Left lung (tissue), 10 donors: ENCODE data around the gene TGFB3. TPM values are rescaled to one million over a fixed set of nuclear protein-coding genes. Genes with fewer than 3 reads are reported as not detected.

ENCODE experiments used
- ATAC-seq: fragments of 200-7000 bp; cut with Tn5 transposase; one replicate; pipeline ENCODE4 v1.9.1; 2020; ENCODE audit warnings: moderate library complexity
- DNase-seq, 4 donors: peaks; one replicate each; pipeline ENCODE4 v3.0.0-alpha.2; 2013 to 2020
- H3K27ac ChIP-seq, 2 donors: fragments of 200-600 bp; sonication (generic) in 1 of 2; one replicate each; pipeline versions ENCODE4 v1.5.0 to v1.8.0; 2020 to 2021
- H3K27me3 ChIP-seq, 2 donors: fragments of 200-600 bp; sonication (generic) in 1 of 2; one replicate each; pipeline versions ENCODE4 v1.5.0 to v1.8.0; 2020 to 2021
- H3K36me3 ChIP-seq, 2 donors: fragments of 200-600 bp; sonication (generic) in 1 of 2; one replicate each; pipeline versions ENCODE4 v1.5.0 to v1.8.0; 2020 to 2021
- H3K4me1 ChIP-seq, 2 donors: fragments of 200-600 bp; one replicate each; pipeline ENCODE4 v1.8.0; 2021
- H3K4me3 ChIP-seq, 2 donors: fragments of 200-600 bp; sonication (generic) in 1 of 2; one replicate each; pipeline versions ENCODE4 v1.5.0 to v1.8.0; 2020 to 2021; ENCODE audit warnings: mild to moderate bottlenecking in 1 of 2
- H3K9me3 ChIP-seq, 2 donors: fragments of 200-600 bp; sonication (generic) in 1 of 2; one replicate each; pipeline versions ENCODE4 v1.5.0 to v1.8.0; 2020 to 2021
- CTCF ChIP-seq, 2 donors: fragments of 200-600 bp; sonication (generic) in 1 of 2; IDR thresholded peaks; one replicate each; pipeline versions ENCODE4 v1.5.0 to v1.8.0; 2021; ENCODE audit warnings: antibody characterized with exemption in 2 of 2
- intact Hi-C, 2 donors: fragments of 100-400 bp; cut with DNase I; formaldehyde crosslinking; loops; one replicate each; pipeline versions ENCODE4 v1.11.2 to v1.14.2; 2022
- polyA plus RNA-seq, 6 donors: library from polyadenylated mRNA; unstranded; fragments of 120-200 nt; gene quantifications; one replicate each; pipeline ENCODE4 v1.2.1, GENCODE V29; 2013; ENCODE audit not compliant: insufficient read length in 6 of 6
- total RNA-seq, 2 donors: library from RNA; stranded (reverse); fragmentation: NEBNext Ultra II Directional; extraction: Animal tissue kit (Norgen Biotek cat#: 25700); gene quantifications; one replicate each; pipeline ENCODE4 v1.2.1, GENCODE V29; 2021
- donor health status: DM: no; HTN: yes; CAD: no.
- donor health status: DM: no; HTN: no; CAD: no.

TGFB3 gene
- total and polyA plus RNA-seq, 8 donors, result 34.5 to 202 (median 163) TPM

- ATAC-seq (no peak), DNase-seq (no peak)
- H3K36me3 ChIP-seq, result peaks cover 0 to 28% of the 10 kb centered on the region in 2 donors
- H3K4me3 ChIP-seq, result no peak overlapping the region
- intact Hi-C loops, result no loop called here
- no peak overlapping the region for H3K27ac ChIP-seq
- H3K4me1 ChIP-seq, result no peaks in the 10 kb centered on the region
- no peaks in the 10 kb centered on the region for H3K27me3 ChIP-seq
- no peaks in the 10 kb centered on the region for H3K9me3 ChIP-seq
- TF ChIP-seq CTCF (IDR thresholded peaks at IDR 0.05), result no peak
These were observed 13.9 kb downstream of the TGFB3 start for GRCh38 chr14:75967866-75968265.

- Histone ChIP-seq H3K4me3 (no peak overlapping the region), H3K27ac (no peak overlapping the region), H3K9me3 (no peaks in the 10 kb centered on the region), H3K4me1 (no peaks in the 10 kb centered on the region), H3K36me3 (peaks cover 0 to 36% of the 10 kb centered on the region in 2 donors), H3K27me3 (no peaks in the 10 kb centered on the region)
- DNase-seq (no peak), ATAC-seq (no peak)
- intact Hi-C loops, result no loop called here
- no peak for TF ChIP-seq CTCF (IDR thresholded peaks at IDR 0.05)
These were observed 20.1 kb downstream of the TGFB3 start for GRCh38 chr14:75961662-75962061.

- ATAC-seq (no peak), DNase-seq (no peak)
- H3K36me3 ChIP-seq, result peaks cover 0 to 32% of the 10 kb centered on the region in 2 donors
- H3K27ac ChIP-seq, result no peak overlapping the region
- no peak for TF ChIP-seq CTCF (IDR thresholded peaks at IDR 0.05)
- H3K9me3 ChIP-seq, result no peaks in the 10 kb centered on the region
- H3K27me3 ChIP-seq, result no peaks in the 10 kb centered on the region
- intact Hi-C loops, result no loop called here
- H3K4me1 ChIP-seq, result no peaks in the 10 kb centered on the region
- no peak overlapping the region for H3K4me3 ChIP-seq
These were observed 21.6 kb downstream of the TGFB3 start for GRCh38 chr14:75960231-75960630.

DNA sequence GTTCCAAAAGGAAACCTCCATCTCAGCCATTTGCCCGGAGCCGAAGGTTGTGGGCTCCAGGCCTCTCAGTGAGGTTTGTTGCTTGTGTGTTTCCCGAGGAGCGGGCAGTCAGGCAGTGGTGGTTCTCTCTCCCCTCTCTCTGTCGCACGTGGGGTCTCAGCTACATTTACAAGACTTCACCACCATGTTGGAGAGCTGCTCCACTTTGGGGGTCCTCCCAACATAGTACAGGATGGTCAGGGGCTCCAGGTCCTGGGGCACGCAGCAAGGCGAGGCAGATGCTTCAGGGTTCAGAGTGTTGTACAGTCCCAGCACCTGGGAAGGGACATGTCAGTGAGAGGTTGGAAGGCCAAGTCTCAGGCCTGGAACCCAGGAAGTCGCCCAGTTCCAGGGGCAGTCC is 22.8 kb downstream of the TGFB3 start:
- H3K4me3 ChIP-seq, result no peak overlapping the region
- H3K27me3 ChIP-seq, result no peaks in the 10 kb centered on the region
- H3K27ac ChIP-seq, result no peak overlapping the region
- intact Hi-C loops, result no loop called here
- peaks cover 0 to 28% of the 10 kb centered on the region in 2 donors for H3K36me3 ChIP-seq
- no peaks in the 10 kb centered on the region for H3K4me1 ChIP-seq
- no peaks in the 10 kb centered on the region for H3K9me3 ChIP-seq
- no peak for TF ChIP-seq CTCF (IDR thresholded peaks at IDR 0.05)
- DNase-seq (no peak), ATAC-seq (no peak)

GRCh38 chr14:75952489-75952888 is 29.3 kb downstream of the TGFB3 start:
- no peaks in the 10 kb centered on the region for H3K4me1 ChIP-seq
- no peak for DNase-seq
- ATAC-seq, result no peak

More at GRCh38 chr14:75952489-75952888, 29.3 kb downstream of the TGFB3 start:
- Histone ChIP-seq H3K9me3 (no peaks in the 10 kb centered on the region), H3K4me3 (no peak overlapping the region), H3K36me3 (no peaks in the 10 kb centered on the region), H3K27me3 (no peaks in the 10 kb centered on the region), H3K27ac (no peak overlapping the region)
- intact Hi-C loops, result no loop called here
- TF ChIP-seq CTCF (IDR thresholded peaks at IDR 0.05), result no peak
